GM23338 (cell line): ENCODE measurements around the gene EPHB1. TPM values are rescaled to one million over a fixed set of nuclear protein-coding genes. Genes with fewer than 3 reads are reported as not detected.

Experiments used
- ATAC-seq: fragments of 200-7000 bp; cut with Tn5 transposase; 3 replicates; pipeline ENCODE4 v1.9.1; 2020
- DNase-seq: peaks from one replicate; pipeline ENCODE4 v3.0.0-alpha.2; 2015; ENCODE audit warnings: low spot score
- H2AFZ ChIP-seq: fragments of 200-600 bp; sonication (generic); 2 replicates; pipeline ENCODE4 v1.8.0; 2016; ENCODE audit warnings: antibody characterized with exemption, mild to moderate bottlenecking, moderate library complexity
- H3F3A ChIP-seq: fragments of 200-600 bp; sonication (generic); replicated peaks from 2 replicates; pipeline ENCODE4 v1.8.0; 2017; ENCODE audit warnings: antibody characterized with exemption, mixed run types, low read depth
- H3K27ac ChIP-seq: fragments of 200-600 bp; sonication (generic); 2 replicates; pipeline ENCODE4 v1.6.1; 2016; ENCODE audit warnings: low read depth
- H3K27me3 ChIP-seq: fragments of 200-600 bp; sonication (generic); 2 replicates; pipeline ENCODE4 v1.8.0; 2016; ENCODE audit warnings: mild to moderate bottlenecking, mixed run types, moderate library complexity; ENCODE audit not compliant: insufficient read depth
- H3K36me3 ChIP-seq: fragments of 200-600 bp; sonication (generic); 2 replicates; pipeline ENCODE4 v1.8.0; 2016; ENCODE audit warnings: mild to moderate bottlenecking; ENCODE audit not compliant: insufficient read depth
- H3K4me1 ChIP-seq: fragments of 200-600 bp; sonication (generic); 2 replicates; pipeline ENCODE4 v1.8.0; 2016; ENCODE audit warnings: mild to moderate bottlenecking, moderate library complexity; ENCODE audit not compliant: insufficient read depth
- H3K4me2 ChIP-seq: fragments of 200-600 bp; sonication (generic); 2 replicates; pipeline ENCODE4 v1.7.1; 2017; ENCODE audit warnings: mixed run types
- H3K4me3 ChIP-seq: fragments of 200-600 bp; sonication (generic); 2 replicates; pipeline ENCODE4 v1.6.1; 2016; ENCODE audit warnings: mixed run types
- H3K79me2 ChIP-seq: fragments of 200-600 bp; sonication (generic); replicated peaks from 2 replicates; pipeline ENCODE4 v1.8.0; 2017; ENCODE audit warnings: mild to moderate bottlenecking; ENCODE audit not compliant: insufficient read depth
- H3K9me2 ChIP-seq: fragments of 200-600 bp; sonication (generic); 2 replicates; pipeline ENCODE4 v1.8.0; 2017; ENCODE audit not compliant: insufficient read depth
- H4K20me1 ChIP-seq: fragments of 200-600 bp; sonication (generic); replicated peaks from 2 replicates; pipeline ENCODE4 v1.8.0; 2017; ENCODE audit warnings: mild to moderate bottlenecking; ENCODE audit not compliant: insufficient read depth
- H3K27ac Mint-ChIP-seq: 2 replicates; pipeline ENCODE4 v1.8.0; 2020; ENCODE audit warnings: inconsistent platforms, mild to moderate bottlenecking, moderate library complexity, mixed read lengths
- H3K27me3 Mint-ChIP-seq: 3 replicates; pipeline ENCODE4 v1.8.0; 2022; ENCODE audit warnings: low read depth, mild to moderate bottlenecking, moderate library complexity, mixed read lengths, inconsistent platforms; ENCODE audit not compliant: insufficient read depth, poor library complexity
- H3K36me3 Mint-ChIP-seq: 3 replicates; pipeline ENCODE4 v1.8.0; 2021; ENCODE audit warnings: low read depth, mild to moderate bottlenecking, inconsistent platforms, moderate library complexity, mixed read lengths
- H3K4me1 Mint-ChIP-seq: 3 replicates; pipeline ENCODE4 v1.8.0; 2020; ENCODE audit warnings: mild to moderate bottlenecking, inconsistent platforms, mixed read lengths
- H3K4me3 Mint-ChIP-seq: 3 replicates; pipeline ENCODE4 v1.8.0; 2021; ENCODE audit warnings: moderate library complexity, mild to moderate bottlenecking, inconsistent platforms, mixed read lengths
- H3K9me3 Mint-ChIP-seq: 3 replicates; pipeline ENCODE4 v1.8.0; 2020; ENCODE audit warnings: moderate library complexity, mild to moderate bottlenecking, inconsistent platforms, mixed read lengths
- CREB1 ChIP-seq: fragments of 250-450 bp; sonication (Bioruptor Pico); IDR thresholded peaks from 2 replicates; pipeline ENCODE4 v1.5.0; 2020; ENCODE audit warnings: low read depth, mild to moderate bottlenecking, moderate library complexity
- CTCF ChIP-seq, 2 experiments: fragments of 200-600 bp in 1 of 2; sonication (generic) in 1 of 2; conservative IDR thresholded peaks; 2 replicates each; pipeline versions ENCODE4 v1.5.1 to v1.6.1; 2016 to 2017; ENCODE audit warnings: antibody characterized with exemption in 2 of 2, low read depth in 2 of 2, mild to moderate bottlenecking in 2 of 2, moderate library complexity in 1 of 2
- ETS1 ChIP-seq: IDR thresholded peaks from 2 replicates; pipeline ENCODE4 v1.6.1; 2016; ENCODE audit warnings: antibody characterized with exemption
- EZH2 ChIP-seq: fragments of 200-600 bp; sonication (generic); IDR thresholded peaks from one replicate; pipeline ENCODE4 v1.8.0; 2017; ENCODE audit warnings: antibody characterized with exemption, mild to moderate bottlenecking, low read depth; ENCODE audit not compliant: unreplicated experiment
- EZH2phosphoT487 ChIP-seq: fragments of 200-600 bp; sonication (generic); IDR thresholded peaks from one replicate; pipeline ENCODE4 v1.8.1; 2018; ENCODE audit warnings: antibody characterized with exemption; ENCODE audit not compliant: unreplicated experiment
- JUNB ChIP-seq: IDR thresholded peaks from one replicate; pipeline ENCODE4 v1.6.1; 2016; ENCODE audit warnings: antibody characterized with exemption; ENCODE audit not compliant: unreplicated experiment
- NANOG ChIP-seq: IDR thresholded peaks from 2 replicates; pipeline ENCODE4 v1.6.1; 2016; ENCODE audit warnings: antibody characterized with exemption, borderline replicate concordance
- POLR2AphosphoS5 ChIP-seq: IDR thresholded peaks from 2 replicates; pipeline ENCODE4 v1.6.1; 2016; ENCODE audit warnings: antibody characterized with exemption, low read depth
- REST ChIP-seq: IDR thresholded peaks from one replicate; pipeline ENCODE4 v1.6.1; 2018; ENCODE audit warnings: antibody characterized with exemption; ENCODE audit not compliant: unreplicated experiment
- STAT1 ChIP-seq: IDR thresholded peaks from one replicate; pipeline ENCODE4 v1.6.1; 2016; ENCODE audit warnings: antibody characterized with exemption; ENCODE audit not compliant: unreplicated experiment
- ZNF114 ChIP-seq: fragments of 250-450 bp; sonication (Bioruptor Pico); IDR thresholded peaks from 2 replicates; pipeline ENCODE4 v1.5.0; 2020; ENCODE audit warnings: mild to moderate bottlenecking, moderate library complexity
- ZNF331 ChIP-seq: fragments of 250-450 bp; sonication (Bioruptor Pico); IDR thresholded peaks from 2 replicates; pipeline ENCODE4 v1.5.0; 2020; ENCODE audit warnings: low read depth, mild to moderate bottlenecking, moderate library complexity
- ZNF462 ChIP-seq: fragments of 250-450 bp; sonication (Bioruptor Pico); IDR thresholded peaks from 2 replicates; pipeline ENCODE4 v1.5.0; 2020; ENCODE audit warnings: mild to moderate bottlenecking, moderate library complexity
- polyA plus RNA-seq: library from polyadenylated mRNA; unstranded; fragments of >200 nt; fragmentation: Nextera tagmentation; extraction: Ambion mirVana; gene quantifications from 2 replicates; pipeline ENCODE4 v1.2.1, GENCODE V29; 2016
- total RNA-seq: library from RNA; depleted of rRNA; stranded (reverse); fragments of >200 nt; shearing (Covaris generic); gene quantifications from 2 replicates; pipeline ENCODE4 v1.2.3, GENCODE V29; 2014

The EPHB1 gene
- total and polyA plus RNA-seq, 2 experiments from 2014 or later = 2.7 to 5.2 TPM

- Histone ChIP-seq H3K36me3 (no peaks in the 10 kb centered on the region), H3F3A (no peaks in the 10 kb centered on the region), H3K4me1 (no peaks in the 10 kb centered on the region), H3K9me2 (no peaks in the 10 kb centered on the region), H3K4me3 (no peak overlapping the region), H3K27me3 (no peaks in the 10 kb centered on the region), H3K79me2 (no peaks in the 10 kb centered on the region), H4K20me1 (no peaks in the 10 kb centered on the region), H3K4me2 (no peak overlapping the region), H3K27ac (no peak overlapping the region), H2AFZ (no peak overlapping the region)
- Mint-ChIP-seq H3K36me3 (no peaks in the 10 kb centered on the region), H3K27ac (no peak overlapping the region), H3K4me3 (no peak overlapping the region), H3K27me3 (peaks cover 2% of the 10 kb centered on the region), H3K4me1 (no peaks in the 10 kb centered on the region; the same call in 2 of the 3 replicates), H3K9me3 (no peaks in the 10 kb centered on the region)
- no peak for DNase-seq
- no peak for ATAC-seq
- TF ChIP-seq JUNB (no peak), ZNF462 (CRISPR knock-in tag) (no peak), STAT1 (no peak), POLR2AphosphoS5 (no peak), CTCF (conservative IDR thresholded peaks at IDR 0.05; ENCODE audit: low read depth in 2 of 2) (no peak), EZH2 (no peak), NANOG (no peak), EZH2phosphoT487 (no peak), REST (no peak), ZNF331 (CRISPR knock-in tag) (no peak), CREB1 (CRISPR knock-in tag) (no peak), ETS1 (no peak), ZNF114 (CRISPR knock-in tag) (no peak)
Observed at GRCh38 chr3:134822090-134822489, 27.0 kb downstream of the EPHB1 start.
